Fibroblast of the conjunctiva (primary cell): ENCODE results near the gene P2RY6.

Experiments
- DNase-seq: peaks from one replicate; pipeline ENCODE4 v3.0.0-alpha.2; 2010; ENCODE audit warnings: low read depth

P2RY6 gene

DNA sequence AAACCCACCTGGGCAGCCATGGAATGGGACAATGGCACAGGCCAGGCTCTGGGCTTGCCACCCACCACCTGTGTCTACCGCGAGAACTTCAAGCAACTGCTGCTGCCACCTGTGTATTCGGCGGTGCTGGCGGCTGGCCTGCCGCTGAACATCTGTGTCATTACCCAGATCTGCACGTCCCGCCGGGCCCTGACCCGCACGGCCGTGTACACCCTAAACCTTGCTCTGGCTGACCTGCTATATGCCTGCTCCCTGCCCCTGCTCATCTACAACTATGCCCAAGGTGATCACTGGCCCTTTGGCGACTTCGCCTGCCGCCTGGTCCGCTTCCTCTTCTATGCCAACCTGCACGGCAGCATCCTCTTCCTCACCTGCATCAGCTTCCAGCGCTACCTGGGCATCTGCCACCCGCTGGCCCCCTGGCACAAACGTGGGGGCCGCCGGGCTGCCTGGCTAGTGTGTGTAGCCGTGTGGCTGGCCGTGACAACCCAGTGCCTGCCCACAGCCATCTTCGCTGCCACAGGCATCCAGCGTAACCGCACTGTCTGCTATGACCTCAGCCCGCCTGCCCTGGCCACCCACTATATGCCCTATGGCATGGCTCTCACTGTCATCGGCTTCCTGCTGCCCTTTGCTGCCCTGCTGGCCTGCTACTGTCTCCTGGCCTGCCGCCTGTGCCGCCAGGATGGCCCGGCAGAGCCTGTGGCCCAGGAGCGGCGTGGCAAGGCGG is 24.5 kb downstream of the P2RY6 start:
- DNase-seq: no peak

- no peak for DNase-seq
Measured at GRCh38 chr11:73297231-73297590, 25.1 kb downstream of the P2RY6 start.

DNA sequence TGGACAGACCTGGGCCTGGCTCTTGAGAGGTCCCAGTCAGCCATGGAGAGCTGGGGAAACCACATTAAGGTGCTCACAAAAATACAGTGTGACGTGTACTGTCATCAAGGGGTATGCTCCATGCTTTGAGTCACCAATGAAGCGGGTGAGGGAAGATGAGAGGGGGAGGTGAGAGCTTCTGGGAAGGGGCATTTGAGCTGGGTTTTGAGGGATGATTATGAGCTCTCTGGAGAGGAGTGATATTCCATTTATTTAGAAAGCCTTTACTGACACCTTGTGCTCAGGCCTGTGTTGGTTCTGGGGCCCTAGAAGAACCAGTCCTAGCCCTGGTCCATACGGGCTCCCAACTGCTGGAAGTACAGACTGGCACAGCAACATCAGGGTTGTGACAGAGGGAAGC is 25.6 kb downstream of the P2RY6 start:
- no peak for DNase-seq

DNA sequence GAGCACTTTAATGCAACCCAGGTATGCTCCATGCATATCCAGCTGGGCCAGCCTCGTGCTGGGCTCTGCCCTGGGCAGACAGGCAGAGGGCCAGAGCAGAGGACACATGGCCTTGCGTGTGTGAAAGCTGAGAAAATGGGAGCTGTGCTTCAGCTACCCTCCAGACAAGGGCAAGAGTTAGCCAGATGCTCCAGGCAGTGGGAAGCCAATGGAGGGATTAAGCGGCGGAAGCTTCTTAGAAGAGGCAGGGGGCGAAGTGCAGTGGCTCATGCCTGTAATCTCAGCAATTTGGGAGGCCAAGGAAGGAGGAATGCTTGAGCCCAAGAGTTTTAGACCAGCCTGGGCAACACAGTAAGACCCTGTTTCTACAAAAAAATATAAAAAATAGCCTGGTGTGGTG is 26.1 kb downstream of the P2RY6 start:
- no peak for DNase-seq

- DNase-seq: no peak
Measured at GRCh38 chr11:73299751-73300150, 27.6 kb downstream of the P2RY6 start.

DNA sequence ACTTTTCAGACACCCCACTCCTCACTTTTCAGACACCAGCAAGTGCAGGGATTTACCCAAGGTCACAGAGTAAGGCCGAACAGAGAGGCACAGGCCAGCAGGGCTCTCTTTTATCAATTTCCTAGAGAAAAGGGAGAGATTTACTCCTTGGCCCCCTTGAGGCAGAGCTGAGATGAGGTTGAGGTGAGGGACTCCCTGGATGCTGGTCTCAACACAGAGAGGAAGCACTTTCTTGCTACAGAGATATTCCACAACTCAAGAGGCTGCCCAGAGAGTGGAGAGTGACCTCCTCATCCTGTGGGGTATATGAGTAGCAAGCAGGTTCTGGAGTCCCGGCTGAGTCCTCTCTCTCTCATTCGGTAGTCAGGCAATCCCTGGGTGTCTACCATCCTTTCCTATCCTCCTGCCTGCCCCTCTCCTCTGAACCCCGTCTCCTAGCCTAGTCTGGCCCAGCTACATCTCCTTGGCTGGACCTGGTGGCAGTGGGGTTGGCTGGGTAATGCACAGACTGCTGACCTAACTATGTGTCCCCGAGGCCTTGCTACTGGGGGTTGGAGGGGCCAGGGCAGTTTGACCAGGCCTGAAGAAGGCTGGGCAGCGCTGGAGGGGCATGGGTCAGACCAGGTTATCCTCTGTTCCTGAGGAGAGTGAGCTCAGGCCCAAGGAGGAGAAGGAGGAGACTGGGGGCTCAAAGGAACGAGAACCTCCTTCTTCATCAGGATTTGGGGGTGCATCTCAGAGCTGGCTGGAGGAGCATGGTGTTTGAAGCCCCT is 34.1 kb downstream of the P2RY6 start:
- no peak for DNase-seq

GRCh38 chr11:73306977-73307322 is 34.8 kb downstream of the P2RY6 start:
- DNase-seq: no peak

DNA sequence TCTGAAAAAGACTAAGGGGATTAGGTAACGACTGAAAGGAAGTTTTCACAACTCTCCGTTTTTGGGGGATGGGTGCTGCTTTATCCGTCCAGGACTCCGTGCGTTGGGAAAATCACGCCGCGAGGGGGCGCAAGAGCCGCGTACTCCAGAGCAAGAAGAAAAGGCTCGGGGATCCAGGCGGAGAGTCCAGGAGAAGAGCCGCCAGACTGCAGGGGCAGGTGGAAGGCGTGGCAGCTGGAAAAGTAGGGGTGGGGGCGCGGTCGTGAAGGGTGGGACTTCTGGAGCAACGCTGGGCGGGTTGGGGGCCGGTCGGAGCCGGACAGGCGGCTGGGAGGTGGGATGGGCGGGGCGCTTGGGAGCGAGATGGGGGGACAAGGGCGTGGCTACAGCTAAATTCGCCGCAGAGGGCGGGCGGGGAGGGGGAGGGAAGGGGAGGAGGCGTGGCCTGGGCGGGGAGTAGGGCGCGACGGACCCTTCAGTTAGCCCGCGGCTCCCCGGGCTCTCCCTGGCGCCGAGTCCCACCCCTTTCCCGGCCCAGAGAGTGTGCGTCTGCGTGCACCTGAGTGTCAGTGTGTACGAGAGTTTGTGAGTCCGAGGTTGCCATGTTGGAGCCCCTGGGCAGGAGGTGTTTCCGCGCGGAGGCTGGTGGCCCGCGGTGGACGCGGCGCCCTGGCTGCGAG is 35.3 kb downstream of the P2RY6 start:
- DNase-seq: peak; percentile 98

- peak; percentile 55 for DNase-seq
Measured at GRCh38 chr11:73308003-73308960, 36.1 kb downstream of the P2RY6 start, which contains the start of gene ARHGEF17. Gene ARHGEF17 (plus strand): TSS chr11:73308276. CDS start chr11:73308639, 363 bp downstream.

DNA sequence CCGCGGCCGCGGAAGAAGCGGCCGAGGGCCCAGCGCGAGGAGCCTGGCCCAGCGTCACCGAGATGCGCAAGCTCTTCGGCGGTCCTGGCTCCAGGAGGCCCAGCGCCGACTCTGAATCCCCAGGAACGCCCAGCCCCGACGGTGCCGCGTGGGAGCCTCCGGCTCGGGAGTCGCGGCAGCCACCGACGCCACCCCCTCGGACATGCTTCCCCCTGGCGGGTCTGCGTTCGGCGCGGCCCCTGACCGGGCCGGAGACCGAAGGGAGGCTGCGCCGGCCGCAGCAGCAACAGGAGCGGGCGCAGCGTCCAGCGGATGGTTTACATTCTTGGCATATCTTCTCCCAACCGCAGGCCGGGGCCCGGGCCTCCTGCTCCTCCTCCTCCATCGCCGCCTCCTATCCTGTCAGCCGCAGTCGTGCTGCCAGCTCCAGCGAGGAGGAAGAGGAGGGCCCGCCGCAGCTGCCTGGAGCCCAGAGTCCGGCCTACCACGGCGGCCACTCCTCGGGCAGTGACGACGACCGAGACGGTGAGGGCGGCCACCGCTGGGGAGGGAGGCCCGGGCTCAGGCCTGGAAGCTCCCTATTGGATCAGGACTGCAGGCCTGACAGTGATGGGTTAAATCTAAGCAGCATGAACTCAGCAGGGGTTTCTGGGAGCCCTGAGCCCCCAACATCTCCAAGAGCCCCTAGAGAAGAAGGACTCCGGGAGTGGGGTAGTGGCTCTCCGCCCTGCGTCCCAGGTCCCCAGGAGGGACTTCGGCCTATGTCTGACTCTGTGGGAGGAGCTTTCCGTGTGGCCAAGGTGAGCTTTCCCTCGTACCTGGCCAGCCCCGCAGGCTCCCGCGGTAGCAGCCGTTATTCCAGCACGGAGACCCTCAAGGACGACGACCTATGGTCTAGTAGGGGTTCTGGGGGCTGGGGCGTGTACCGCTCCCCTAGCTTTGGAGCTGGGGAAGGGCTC is 37.1 kb downstream of the P2RY6 start:
- DNase-seq: peak; percentile 91

GRCh38 chr11:73310076-73310475 is 37.9 kb downstream of the P2RY6 start:
- no peak for DNase-seq

DNA sequence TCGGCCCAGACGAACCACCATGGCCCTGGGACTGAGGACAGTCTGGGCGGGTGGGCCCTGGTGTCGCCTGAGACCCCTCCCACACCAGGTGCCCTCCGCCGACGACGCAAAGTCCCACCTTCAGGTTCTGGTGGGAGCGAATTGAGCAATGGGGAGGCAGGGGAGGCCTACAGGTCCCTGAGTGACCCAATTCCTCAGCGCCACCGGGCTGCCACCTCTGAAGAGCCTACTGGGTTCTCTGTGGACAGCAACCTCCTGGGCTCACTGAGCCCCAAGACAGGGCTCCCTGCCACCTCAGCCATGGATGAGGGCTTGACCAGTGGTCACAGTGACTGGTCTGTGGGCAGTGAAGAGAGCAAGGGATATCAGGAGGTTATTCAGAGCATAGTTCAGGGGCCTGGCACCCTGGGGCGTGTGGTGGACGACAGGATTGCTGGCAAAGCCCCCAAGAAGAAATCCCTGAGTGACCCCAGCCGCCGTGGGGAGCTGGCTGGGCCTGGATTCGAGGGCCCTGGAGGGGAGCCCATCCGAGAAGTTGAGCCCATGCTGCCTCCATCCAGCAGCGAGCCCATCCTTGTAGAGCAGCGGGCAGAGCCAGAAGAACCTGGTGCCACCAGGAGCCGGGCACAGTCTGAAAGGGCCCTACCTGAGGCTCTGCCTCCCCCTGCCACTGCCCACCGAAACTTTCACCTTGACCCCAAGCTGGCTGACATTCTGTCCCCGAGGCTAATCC is 38.7 kb downstream of the P2RY6 start:
- DNase-seq: no peak

- DNase-seq: no peak
Measured at GRCh38 chr11:73311394-73311869, 39.3 kb downstream of the P2RY6 start.

GRCh38 chr11:73312036-73312435 is 39.9 kb downstream of the P2RY6 start:
- no peak for DNase-seq

DNA sequence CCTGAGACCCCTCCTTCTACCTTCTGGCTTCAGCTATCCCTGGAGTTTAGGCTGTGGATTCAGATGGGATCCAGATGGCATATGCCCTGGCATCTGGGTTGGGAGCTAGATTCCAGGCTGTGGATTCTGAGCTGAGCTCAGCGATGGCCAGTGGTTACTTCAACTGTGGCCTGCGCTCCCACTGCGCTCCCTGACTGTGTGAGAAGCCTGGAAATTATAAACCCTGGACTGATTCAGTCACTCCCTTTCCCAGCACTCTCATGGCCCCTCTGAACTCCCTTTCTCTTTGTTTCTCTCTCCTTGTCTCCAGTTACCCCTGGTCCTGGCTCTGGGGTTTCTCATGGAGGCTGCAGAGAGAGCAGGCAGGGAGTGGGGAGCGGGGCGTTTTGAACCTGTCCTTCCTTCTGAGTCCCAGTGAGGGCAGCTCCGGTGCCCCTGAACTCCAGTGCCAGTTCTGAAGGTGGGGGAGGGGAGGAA is 40.8 kb downstream of the P2RY6 start:
- no peak for DNase-seq

DNA sequence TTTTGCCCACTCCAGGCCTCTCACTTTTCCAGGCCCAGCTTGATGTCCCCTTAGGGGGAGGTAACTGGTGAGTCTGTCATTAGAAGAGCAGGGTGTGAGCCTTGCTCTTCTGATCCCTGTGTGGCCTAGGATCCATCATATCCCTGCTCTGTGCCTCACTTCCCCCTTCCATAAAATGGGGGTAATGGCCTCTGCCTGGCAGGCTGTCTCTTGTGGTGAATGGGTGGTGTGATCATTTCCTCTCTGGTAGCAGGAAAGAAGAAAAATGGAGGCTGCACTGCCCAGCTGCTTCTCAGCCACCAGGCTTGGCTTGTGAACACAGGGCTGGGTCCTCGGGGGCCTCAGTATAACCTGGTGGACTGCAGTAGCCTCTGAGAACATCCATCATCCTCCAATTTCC is 41.5 kb downstream of the P2RY6 start:
- no peak for DNase-seq

- DNase-seq: no peak
Measured at GRCh38 chr11:73314117-73314961, 42.2 kb downstream of the P2RY6 start.

DNA sequence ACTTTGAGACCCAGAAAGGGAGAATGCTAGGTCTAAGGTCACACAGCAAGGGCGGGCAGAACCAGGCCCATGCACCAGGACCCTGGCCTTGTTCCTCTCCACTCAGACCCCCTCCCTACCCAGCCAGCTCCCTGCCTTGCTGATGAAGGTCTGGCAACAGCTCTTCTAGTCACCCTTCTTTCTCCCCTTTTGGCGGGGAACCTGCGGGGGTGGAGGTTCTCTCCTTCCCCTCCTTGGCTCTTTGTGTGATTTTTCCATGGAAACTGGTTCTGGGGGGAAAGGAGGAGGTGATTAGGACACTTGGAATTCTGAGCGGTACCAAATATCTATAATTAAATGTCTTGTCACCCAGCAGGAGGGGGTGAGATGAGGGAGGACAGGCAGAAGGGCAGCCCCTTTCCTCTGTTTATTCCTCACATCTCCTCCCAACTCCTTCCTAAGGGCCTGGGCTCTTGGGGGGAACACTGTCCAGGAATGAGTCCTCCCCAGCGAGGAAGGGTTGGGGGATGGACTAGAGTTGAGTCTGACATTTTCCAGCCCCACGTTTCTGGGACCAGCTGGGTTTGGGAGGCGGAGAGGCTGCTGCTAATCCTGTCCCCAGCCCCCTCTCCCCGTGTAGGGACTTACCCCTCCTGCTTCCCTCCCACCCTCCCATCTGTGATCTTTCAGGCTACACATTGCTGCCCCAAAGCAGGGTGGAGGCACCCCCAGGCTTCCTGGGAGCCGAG is 43.3 kb downstream of the P2RY6 start:
- DNase-seq: no peak
